C4-2B (cell line): ENCODE data around the gene ARHGEF5.

Experiments used
- H3K27ac ChIP-seq: fragments of 450-650 bp; 2 replicates; pipeline ENCODE4 v1.5.1; 2017
- ZFX ChIP-seq: fragments of 450-650 bp; IDR thresholded peaks from 2 replicates; pipeline ENCODE4 v1.6.1; 2017
- TF ChIP-seq, protein P1 (sequence below): fragments of 450-650 bp; conservative IDR thresholded peaks from 2 replicates; pipeline ENCODE4 v1.5.1; 2017; ENCODE audit warnings: mild to moderate bottlenecking

The ARHGEF5 gene

DNA sequence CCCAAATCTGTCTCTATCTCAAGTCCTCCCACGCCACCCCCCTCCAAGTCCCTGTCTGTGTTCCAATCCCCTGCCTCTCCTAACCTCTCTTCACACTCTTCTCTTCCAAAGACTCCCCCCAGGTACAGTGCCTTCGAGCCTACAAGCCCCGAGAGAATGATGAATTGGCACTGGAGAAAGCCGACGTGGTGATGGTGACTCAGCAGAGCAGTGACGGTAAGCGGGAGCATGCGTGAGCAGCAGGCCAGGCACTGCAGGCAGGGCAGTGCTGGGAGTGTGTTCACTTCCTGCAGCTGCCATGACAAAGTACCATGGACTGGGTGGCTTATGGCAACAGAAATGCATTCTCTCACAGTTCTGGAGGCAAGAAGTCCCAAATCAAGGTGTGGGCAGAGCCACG, 23.4 kb downstream of the ARHGEF5 start:
- no peak overlapping the region for H3K27ac ChIP-seq
- TF ChIP-seq ZFX: no peak
- TF ChIP-seq, protein P1, sequence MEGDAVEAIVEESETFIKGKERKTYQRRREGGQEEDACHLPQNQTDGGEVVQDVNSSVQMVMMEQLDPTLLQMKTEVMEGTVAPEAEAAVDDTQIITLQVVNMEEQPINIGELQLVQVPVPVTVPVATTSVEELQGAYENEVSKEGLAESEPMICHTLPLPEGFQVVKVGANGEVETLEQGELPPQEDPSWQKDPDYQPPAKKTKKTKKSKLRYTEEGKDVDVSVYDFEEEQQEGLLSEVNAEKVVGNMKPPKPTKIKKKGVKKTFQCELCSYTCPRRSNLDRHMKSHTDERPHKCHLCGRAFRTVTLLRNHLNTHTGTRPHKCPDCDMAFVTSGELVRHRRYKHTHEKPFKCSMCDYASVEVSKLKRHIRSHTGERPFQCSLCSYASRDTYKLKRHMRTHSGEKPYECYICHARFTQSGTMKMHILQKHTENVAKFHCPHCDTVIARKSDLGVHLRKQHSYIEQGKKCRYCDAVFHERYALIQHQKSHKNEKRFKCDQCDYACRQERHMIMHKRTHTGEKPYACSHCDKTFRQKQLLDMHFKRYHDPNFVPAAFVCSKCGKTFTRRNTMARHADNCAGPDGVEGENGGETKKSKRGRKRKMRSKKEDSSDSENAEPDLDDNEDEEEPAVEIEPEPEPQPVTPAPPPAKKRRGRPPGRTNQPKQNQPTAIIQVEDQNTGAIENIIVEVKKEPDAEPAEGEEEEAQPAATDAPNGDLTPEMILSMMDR: no peak

DNA sequence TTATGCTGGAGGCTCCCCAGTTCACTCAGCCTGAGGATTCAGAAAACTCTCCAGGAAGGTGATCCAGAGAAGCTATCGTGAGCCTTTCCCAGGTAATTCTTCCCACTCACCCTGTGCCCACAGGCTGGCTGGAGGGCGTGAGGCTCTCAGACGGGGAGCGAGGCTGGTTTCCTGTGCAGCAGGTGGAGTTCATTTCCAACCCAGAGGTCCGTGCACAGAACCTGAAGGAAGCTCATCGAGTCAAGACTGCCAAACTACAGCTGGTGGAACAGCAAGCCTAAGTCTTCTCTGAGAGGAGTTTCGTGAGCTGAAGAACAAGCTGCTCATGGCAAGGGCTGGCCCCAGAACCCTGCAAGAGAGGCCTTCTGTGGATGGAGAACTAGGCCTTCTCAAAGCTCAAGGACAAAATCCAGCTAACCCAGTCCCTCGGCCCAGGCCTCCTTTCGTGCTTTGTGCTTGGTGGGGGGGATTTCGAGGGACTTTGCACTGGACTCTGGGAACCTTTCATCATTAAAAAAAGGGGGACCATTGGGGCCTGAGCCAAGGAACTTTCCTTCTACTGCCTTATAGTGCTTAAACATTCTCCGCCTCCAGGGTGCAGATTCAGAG, 24.7 kb downstream of the ARHGEF5 start:
- TF ChIP-seq, protein P1: no peak

DNA sequence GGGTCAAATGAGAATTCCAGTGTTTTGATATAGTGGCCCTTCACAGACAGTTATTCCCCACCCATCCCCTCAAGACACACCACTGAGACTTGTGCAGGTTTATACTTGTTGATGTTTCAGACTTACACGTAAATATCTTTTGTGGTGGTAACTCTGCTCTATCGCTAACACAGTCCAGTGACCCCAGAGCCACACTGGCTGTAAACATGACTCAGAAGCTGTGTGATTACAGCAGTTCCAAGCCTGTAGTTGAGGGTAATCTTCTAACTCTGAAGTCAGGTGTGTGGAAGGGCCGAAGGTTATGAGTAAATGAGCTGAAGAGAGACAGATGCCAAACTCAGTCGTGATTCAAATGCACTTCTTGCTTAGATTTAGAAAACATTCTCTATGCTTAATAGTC, 28.9 kb downstream of the ARHGEF5 start:
- TF ChIP-seq ZFX: no peak

More for the DNA sequence above, 24.7 kb downstream of the ARHGEF5 start:
- no peak overlapping the region for H3K27ac ChIP-seq

DNA sequence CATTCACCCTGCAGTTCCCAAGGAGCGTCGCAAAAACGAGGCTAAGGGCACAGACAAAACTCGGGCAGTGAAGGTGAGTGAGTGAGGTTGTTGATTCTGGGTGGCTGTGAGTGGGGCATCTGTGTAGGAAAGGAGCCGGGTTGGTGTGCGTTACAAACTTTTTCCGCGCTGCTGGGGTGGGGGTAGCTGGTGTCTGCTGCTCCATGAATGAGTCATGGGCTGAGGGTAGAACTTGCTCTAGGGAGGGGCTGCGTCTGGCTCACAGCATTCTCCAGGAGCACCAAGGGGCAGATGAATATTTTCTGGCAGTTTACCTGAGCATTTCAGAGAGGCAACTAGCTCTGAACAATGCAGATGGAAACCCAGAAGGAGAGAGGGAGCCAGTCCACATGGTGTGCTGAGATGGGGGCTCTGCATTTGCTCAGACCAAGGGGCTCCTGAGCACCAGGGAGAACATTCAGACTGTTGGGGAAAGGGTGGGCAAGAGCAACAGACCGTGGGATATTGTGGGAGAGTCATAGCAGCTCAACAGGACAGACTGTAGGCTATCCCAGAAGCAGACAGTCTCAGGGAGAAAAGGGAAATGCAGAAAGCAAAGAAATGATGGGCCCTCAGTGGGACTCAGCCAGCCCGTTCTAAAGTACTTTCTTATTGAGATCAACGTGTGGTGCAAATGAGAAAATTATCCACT, 29.5 kb downstream of the ARHGEF5 start:
- no peak for TF ChIP-seq ZFX
- H3K27ac ChIP-seq: no peak overlapping the region

More for the DNA sequence above, 28.9 kb downstream of the ARHGEF5 start:
- no peak overlapping the region for H3K27ac ChIP-seq

DNA sequence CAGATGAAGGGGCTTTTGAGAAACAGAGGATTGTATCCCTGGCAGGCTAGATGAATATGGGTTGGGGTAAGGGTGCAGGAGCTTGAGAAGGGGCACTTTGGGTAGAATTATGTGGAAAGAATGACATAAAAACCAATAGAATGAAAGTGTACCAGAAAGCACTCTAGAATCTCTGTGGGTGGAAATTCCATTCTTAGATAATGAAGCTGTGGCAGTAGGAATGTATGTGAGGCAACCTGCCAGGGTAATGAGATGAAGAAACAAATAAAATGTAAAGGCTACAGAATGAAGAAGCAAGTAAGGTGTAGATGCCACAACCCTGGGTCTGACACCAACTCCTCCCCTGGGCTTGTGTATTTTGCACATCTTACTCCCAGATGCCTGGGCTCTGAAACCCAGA, 31.5 kb downstream of the ARHGEF5 start:
- H3K27ac ChIP-seq: no peak overlapping the region
- TF ChIP-seq, protein P1: no peak
- no peak for TF ChIP-seq ZFX

DNA sequence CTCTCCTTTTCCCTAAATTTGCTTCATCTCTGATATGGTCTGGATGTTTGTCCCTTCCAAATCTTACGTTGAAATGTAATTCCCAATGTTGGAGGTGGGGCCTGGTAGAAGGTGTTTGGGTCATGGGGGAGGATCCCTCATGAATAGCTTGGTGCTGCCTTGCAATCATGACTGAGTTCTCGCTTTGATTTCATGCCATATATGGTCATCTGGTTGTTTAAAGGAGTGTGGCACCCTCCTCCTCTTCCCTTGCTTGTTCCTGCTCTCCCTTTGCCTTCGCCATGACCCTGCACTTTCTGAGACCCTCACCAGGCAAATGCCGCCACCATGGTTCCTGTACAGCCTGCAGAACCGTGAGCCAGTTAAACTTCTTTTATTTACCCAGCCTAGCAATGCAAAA, 33.7 kb downstream of the ARHGEF5 start:
- H3K27ac ChIP-seq: no peak overlapping the region
- TF ChIP-seq, protein P1: no peak
- TF ChIP-seq ZFX: no peak

DNA sequence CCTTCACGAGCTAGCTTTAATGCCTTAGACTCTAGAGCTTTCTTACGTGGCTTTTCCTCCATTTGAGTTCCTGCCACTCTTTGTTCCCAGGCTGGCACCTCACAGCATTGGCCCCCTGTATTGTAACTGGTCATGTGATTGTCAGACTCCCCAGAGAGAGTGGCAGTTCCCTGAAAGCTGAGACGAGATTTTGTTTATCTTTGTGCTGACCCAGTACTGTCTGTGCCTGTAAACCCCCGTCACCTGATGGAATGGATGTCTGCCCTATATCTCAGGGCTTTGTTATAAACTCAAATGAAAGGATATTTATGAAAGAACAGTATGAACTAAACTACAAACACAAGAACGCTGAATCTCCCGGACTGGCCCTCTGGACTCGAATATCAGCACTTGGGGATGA, 35.3 kb downstream of the ARHGEF5 start:
- no peak for TF ChIP-seq ZFX
- TF ChIP-seq, protein P1: no peak
- peak overlapping the region; percentile 39; the same call in 1 of the 2 replicates for H3K27ac ChIP-seq

DNA sequence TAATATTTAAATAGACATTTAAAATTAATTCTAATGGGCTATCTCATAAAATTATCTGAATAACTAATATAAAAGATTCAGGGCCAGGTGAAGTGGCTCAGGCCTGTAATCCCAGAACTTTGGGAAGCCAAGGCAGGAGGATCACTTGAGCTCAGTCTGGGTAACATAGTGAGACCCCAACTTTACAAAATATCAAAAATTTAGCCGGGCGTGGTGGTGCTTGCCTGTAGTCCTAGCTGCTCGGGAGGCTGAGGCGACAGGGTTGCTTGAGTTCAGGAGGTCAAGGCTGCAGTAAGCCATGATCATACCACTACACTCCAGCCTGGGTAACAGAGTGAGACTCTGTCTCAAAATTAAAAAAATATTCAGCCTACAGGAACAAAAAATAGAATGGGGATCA, 35.8 kb downstream of the ARHGEF5 start:
- no peak overlapping the region for H3K27ac ChIP-seq
- TF ChIP-seq ZFX: no peak
- TF ChIP-seq, protein P1: no peak
